ENCODE results near the gene CLEC10A. TPM values are rescaled to one million over a fixed set of nuclear protein-coding genes. Genes with fewer than 3 reads are reported as not detected.

CLEC10A gene
- total RNA-seq, 1 experiment from 2014 or later = not detected

- DNase-seq (ENCODE audit: low read depth, low spot score) (no peak), ATAC-seq (no peak)
- Histone ChIP-seq H3K9me3 (ENCODE audit: control insufficient read depth, insufficient read depth, low read depth, low read length) (no peaks in the 10 kb centered on the region), H3K4me1 (ENCODE audit: control insufficient read depth, insufficient read depth, low read length) (no peaks in the 10 kb centered on the region), H3K27me3 (ENCODE audit: control insufficient read depth, insufficient read depth, low read length) (no peaks in the 10 kb centered on the region), H3K4me3 (ENCODE audit: low read depth in 2 of 2, low read length in 2 of 2) (no peak overlapping the region), H3K36me3 (ENCODE audit: control insufficient read depth, insufficient read depth, low read length) (no peaks in the 10 kb centered on the region), H3K27ac (ENCODE audit: low read length) (no peak overlapping the region)
- TF ChIP-seq, protein P1, sequence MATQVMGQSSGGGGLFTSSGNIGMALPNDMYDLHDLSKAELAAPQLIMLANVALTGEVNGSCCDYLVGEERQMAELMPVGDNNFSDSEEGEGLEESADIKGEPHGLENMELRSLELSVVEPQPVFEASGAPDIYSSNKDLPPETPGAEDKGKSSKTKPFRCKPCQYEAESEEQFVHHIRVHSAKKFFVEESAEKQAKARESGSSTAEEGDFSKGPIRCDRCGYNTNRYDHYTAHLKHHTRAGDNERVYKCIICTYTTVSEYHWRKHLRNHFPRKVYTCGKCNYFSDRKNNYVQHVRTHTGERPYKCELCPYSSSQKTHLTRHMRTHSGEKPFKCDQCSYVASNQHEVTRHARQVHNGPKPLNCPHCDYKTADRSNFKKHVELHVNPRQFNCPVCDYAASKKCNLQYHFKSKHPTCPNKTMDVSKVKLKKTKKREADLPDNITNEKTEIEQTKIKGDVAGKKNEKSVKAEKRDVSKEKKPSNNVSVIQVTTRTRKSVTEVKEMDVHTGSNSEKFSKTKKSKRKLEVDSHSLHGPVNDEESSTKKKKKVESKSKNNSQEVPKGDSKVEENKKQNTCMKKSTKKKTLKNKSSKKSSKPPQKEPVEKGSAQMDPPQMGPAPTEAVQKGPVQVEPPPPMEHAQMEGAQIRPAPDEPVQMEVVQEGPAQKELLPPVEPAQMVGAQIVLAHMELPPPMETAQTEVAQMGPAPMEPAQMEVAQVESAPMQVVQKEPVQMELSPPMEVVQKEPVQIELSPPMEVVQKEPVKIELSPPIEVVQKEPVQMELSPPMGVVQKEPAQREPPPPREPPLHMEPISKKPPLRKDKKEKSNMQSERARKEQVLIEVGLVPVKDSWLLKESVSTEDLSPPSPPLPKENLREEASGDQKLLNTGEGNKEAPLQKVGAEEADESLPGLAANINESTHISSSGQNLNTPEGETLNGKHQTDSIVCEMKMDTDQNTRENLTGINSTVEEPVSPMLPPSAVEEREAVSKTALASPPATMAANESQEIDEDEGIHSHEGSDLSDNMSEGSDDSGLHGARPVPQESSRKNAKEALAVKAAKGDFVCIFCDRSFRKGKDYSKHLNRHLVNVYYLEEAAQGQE (IDR thresholded peaks at IDR 0.05; ENCODE audit: insufficient read depth in 1 of 2, low read depth in 2 of 2, low read length in 1 of 2) = no peak
- TF ChIP-seq, protein P2, sequence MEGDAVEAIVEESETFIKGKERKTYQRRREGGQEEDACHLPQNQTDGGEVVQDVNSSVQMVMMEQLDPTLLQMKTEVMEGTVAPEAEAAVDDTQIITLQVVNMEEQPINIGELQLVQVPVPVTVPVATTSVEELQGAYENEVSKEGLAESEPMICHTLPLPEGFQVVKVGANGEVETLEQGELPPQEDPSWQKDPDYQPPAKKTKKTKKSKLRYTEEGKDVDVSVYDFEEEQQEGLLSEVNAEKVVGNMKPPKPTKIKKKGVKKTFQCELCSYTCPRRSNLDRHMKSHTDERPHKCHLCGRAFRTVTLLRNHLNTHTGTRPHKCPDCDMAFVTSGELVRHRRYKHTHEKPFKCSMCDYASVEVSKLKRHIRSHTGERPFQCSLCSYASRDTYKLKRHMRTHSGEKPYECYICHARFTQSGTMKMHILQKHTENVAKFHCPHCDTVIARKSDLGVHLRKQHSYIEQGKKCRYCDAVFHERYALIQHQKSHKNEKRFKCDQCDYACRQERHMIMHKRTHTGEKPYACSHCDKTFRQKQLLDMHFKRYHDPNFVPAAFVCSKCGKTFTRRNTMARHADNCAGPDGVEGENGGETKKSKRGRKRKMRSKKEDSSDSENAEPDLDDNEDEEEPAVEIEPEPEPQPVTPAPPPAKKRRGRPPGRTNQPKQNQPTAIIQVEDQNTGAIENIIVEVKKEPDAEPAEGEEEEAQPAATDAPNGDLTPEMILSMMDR (IDR thresholded peaks at IDR 0.05) = no peak
- no peak for TF ChIP-seq TCF7L2 (IDR thresholded peaks at IDR 0.05; ENCODE audit: low read depth, low read length)
- intact Hi-C loops (cut with micrococcal nuclease; ENCODE audit: unreplicated experiment) (no loop called here), in situ Hi-C loops (cut with HindIII; ENCODE audit: low pct_unique_long_range_greater_than_20kb, low sequenced_read_pairs) (no loop called here)
- BruUV-seq (replicated peaks) = no TSS peak
- POLR2A ChIA-PET = no interaction called here
- CTCF ChIA-PET = no interaction called here
Observed at GRCh38 chr17:7027335-7027734, 52.7 kb downstream of the CLEC10A start.

- DNase-seq (ENCODE audit: low read depth, low spot score) (no peak), ATAC-seq (no peak)
- Histone ChIP-seq H3K4me1 (ENCODE audit: control insufficient read depth, insufficient read depth, low read length) (peaks cover under 1% of the 10 kb centered on the region; the same call in 1 of the 2 replicates), H3K9me3 (ENCODE audit: control insufficient read depth, insufficient read depth, low read depth, low read length) (no peaks in the 10 kb centered on the region), H3K36me3 (ENCODE audit: control insufficient read depth, insufficient read depth, low read length) (no peaks in the 10 kb centered on the region), H3K4me3 (ENCODE audit: low read depth in 2 of 2, low read length in 2 of 2) (no peak overlapping the region), H3K27me3 (ENCODE audit: control insufficient read depth, insufficient read depth, low read length) (no peaks in the 10 kb centered on the region), H3K27ac (ENCODE audit: low read length) (no peak overlapping the region)
- ChIA-PET CTCF (no interaction called here), POLR2A (no interaction called here)
- in situ Hi-C loops (cut with HindIII; ENCODE audit: low pct_unique_long_range_greater_than_20kb, low sequenced_read_pairs) (no loop called here), intact Hi-C loops (cut with micrococcal nuclease; ENCODE audit: unreplicated experiment) (no loop called here)
- no TSS peak for BruUV-seq (replicated peaks)
- TF ChIP-seq, protein P1 (IDR thresholded peaks at IDR 0.05; ENCODE audit: insufficient read depth in 1 of 2, low read depth in 2 of 2, low read length in 1 of 2) = no peak
- TF ChIP-seq POLR2AphosphoS5 (IDR thresholded peaks at IDR 0.05; ENCODE audit: low read depth, low read length) = no peak
- TF ChIP-seq TCF7L2 (IDR thresholded peaks at IDR 0.05; ENCODE audit: low read depth, low read length) = no peak
- no peak for TF ChIP-seq SIN3A (IDR thresholded peaks at IDR 0.05; ENCODE audit: borderline replicate concordance, insufficient read depth, low read depth, low read length)
- TF ChIP-seq, protein P2 (IDR thresholded peaks at IDR 0.05) = no peak
Observed at GRCh38 chr17:7026471-7027115, 53.5 kb downstream of the CLEC10A start.
